OCI-LY7 (cell line): ENCODE measurements around the gene ELOF1.

ENCODE experiments used
- CTCF ChIP-seq: fragments of 200-600 bp; sonication (generic); conservative IDR thresholded peaks from 2 replicates; pipeline ENCODE4 v1.5.1; 2014; ENCODE audit warnings: mild to moderate bottlenecking, antibody characterized with exemption, low read length, moderate library complexity, mixed read lengths
- EZH2phosphoT487 ChIP-seq: fragments of 200-600 bp; sonication (generic); IDR thresholded peaks from 2 replicates; pipeline ENCODE4 v1.6.1; 2018; ENCODE audit warnings: low read depth, borderline replicate concordance, mild to moderate bottlenecking, mixed run types, antibody characterized with exemption, low read length, moderate library complexity, mixed read lengths

GRCh38 chr19:11596156-11596555 is 37.1 kb upstream of the ELOF1 start:
- TF ChIP-seq CTCF (no peak), EZH2phosphoT487 (no peak)
